Activated T-cell treated with anti-CD3 and anti-CD28 coated beads, Interleukin-2, amount 50 U/mL, for 72 hours (primary cell): Measurements from ENCODE around the gene SULT1A1. TPM values are rescaled to one million over a fixed set of nuclear protein-coding genes. Genes with fewer than 3 reads are reported as not detected.
A peak's percentile ranks its signal among the peaks of the same experiment; 100 is the strongest.
"Not testable (repeated sequence)": the region's sequence is repeated elsewhere in the genome, so short reads cannot be mapped to it uniquely, and the experiment has no call there.

ENCODE experiments used
- ATAC-seq, 2 donors: fragments of 150-1000 bp; cut with Tn5 transposase; replicated peaks in 1 of 2; 2 replicates each; pipeline ENCODE4 v1.10.0; 2021; ENCODE audit warnings: moderate library complexity in 2 of 2, mild to moderate bottlenecking in 1 of 2
- DNase-seq, 2 donors: peaks; one replicate each; pipeline ENCODE4 v3.0.0; 2021 to 2022; ENCODE audit warnings: mixed read lengths in 1 of 2
- H3K27ac Mint-ChIP-seq: one replicate; pipeline ENCODE4 v1.8.0; 2022; ENCODE audit warnings: mild to moderate bottlenecking, moderate library complexity, mixed read lengths
- H3K27me3 Mint-ChIP-seq: one replicate; pipeline ENCODE4 v1.8.0; 2022; ENCODE audit warnings: low read depth, mixed read lengths
- H3K36me3 Mint-ChIP-seq, 2 donors: one replicate each; pipeline ENCODE4 v1.8.0; 2022; ENCODE audit warnings: mixed read lengths in 2 of 2, mild to moderate bottlenecking in 1 of 2; ENCODE audit not compliant: insufficient read depth in 2 of 2
- H3K4me1 Mint-ChIP-seq: one replicate; pipeline ENCODE4 v1.8.0; 2022; ENCODE audit warnings: low read depth, mixed read lengths
- H3K4me3 Mint-ChIP-seq, 2 donors: one replicate each; pipeline ENCODE4 v1.8.0; 2022; ENCODE audit warnings: mild to moderate bottlenecking in 2 of 2, mixed read lengths in 2 of 2, moderate library complexity in 2 of 2
- H3K9me3 Mint-ChIP-seq, 2 donors: one replicate each; pipeline ENCODE4 v1.8.0; 2022; ENCODE audit warnings: mixed read lengths in 2 of 2
- total RNA-seq, 2 donors: library from RNA; stranded (reverse); gene quantifications; one replicate each; pipeline ENCODE4 v1.2.3, GENCODE V29; 2022

SULT1A1 gene
- total RNA-seq: 10 to 100 TPM; 12.7 to 18.6 TPM

DNA sequence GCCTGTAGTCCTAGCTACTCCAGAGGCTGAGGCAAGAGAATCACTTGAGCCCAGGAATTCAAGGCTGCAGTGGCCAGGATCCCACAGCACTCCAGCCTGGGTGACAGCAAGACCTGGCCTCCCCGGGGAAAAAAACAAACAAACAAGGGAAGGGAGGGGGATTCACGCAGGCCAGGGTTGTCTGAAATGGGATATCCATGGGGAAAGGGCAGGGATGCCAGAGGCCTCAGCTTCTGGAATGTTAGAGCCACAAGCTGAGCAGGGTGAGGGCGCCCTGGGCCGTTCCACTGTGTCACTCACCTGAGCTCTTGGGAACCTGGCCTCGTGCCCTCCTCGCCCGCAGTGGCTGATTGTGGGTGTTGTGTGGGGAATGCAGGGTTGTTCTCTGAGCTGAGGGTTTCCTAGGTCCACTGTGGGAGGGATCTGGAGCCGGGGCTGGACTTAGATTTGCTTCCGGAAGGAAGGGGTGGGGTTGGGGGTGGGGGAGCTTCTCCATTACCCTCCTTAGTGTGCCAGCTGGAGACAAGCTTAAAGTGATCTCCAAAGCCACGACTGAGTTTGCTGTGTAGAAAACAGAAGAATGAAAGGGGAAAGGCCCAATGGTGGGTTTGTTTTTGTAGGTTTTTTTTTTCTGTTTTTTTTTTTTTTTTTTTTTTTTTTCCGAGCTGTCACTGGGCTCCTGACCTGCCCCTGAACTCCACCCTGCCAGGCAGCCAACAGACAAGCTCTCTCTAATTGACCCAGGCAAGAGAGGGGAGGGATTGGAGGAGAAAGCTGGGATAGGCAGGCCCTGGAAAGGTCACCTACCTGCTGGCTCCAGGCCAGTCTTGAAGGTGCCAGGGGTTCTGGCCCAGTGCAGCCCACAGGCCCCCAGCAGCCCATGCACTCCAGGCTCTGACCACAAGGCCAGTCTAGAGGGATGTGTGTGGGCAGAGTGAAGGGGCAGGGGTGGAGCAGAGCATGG is at the start of gene SULT1A1:
Gene SULT1A1 (minus strand): TSS at position 414 of the 964 bp plus-strand sequence. CDS start 1,189 bp downstream, outside the sequence.
- no peaks in the 10 kb centered on the region for H3K9me3 Mint-ChIP-seq
- DNase-seq (no peak), ATAC-seq (no peak)
- H3K4me1 Mint-ChIP-seq: peaks cover 19% of the 10 kb centered on the region
- no peak within 1 kb of the TSS for H3K4me3 Mint-ChIP-seq
- no peaks in the 10 kb centered on the region for H3K36me3 Mint-ChIP-seq
- no peaks in the 10 kb centered on the region for H3K27me3 Mint-ChIP-seq
- peak within 1 kb of the TSS; percentile 44 for H3K27ac Mint-ChIP-seq

DNA sequence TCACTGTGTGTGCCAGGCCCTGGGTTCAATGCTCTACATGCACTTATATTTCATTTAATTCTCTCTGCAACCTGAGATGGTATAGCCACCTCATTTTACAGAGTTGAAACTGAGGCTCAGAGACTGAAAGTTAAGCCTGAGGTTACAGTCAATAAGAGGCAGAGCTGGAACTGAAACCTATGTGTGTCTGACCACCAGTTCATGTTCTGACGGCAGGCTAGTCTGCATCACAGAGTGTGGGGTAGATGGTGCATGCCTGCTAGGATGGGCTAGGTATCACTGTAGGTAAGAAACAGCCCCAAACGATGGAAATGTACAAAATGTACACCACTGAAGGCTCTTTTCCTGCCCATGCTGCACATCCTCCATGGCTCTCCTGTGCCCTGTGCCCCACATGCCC is 30.1 kb upstream of the SULT1A1 start:
- H3K9me3 Mint-ChIP-seq, H3K4me1 Mint-ChIP-seq, H3K36me3 Mint-ChIP-seq, DNase-seq, H3K27ac Mint-ChIP-seq, ATAC-seq, H3K4me3 Mint-ChIP-seq, H3K27me3 Mint-ChIP-seq: not testable (repeated sequence)

DNA sequence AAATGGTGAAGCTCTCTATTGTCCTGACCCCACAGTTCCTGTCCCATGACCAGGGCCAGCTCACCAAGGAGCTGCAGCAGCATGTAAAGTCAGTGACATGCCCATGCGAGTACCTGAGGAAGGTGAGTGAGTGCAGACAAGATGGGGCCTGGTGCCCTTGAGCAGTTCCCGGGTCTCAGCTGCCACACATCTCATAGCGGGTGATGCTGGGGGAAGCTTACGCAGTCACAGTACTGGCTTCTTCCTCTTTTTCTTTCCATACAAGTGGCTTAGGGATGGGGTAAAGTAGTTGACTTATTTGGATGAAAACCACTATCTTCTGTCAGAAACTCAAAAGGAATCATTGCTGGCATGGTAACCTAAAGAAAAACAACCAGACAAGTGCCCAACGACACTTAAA is 28.5 kb upstream of the SULT1A1 start:
- not testable (repeated sequence) for H3K27me3 Mint-ChIP-seq, H3K4me3 Mint-ChIP-seq, H3K4me1 Mint-ChIP-seq, ATAC-seq, H3K36me3 Mint-ChIP-seq, DNase-seq, H3K9me3 Mint-ChIP-seq, H3K27ac Mint-ChIP-seq

DNA sequence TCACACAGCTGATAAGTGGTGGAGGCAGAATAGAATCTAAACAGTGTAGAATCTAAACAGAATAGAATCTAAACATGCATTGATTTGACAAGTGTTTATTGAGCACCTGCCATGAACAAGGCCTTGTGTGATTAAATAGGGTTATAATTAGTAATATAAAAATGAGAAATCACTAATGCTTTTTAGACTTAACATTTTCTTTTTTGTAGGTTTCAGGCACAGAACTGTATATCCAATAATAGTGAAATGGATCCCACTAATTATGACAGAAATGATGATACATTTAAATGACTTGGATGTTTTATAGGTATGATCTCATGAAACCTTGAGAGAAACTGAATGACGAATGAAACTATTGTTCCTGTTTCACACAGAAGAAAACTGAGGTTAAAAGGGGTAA is 27.9 kb upstream of the SULT1A1 start, which contains the start of gene NPIPB8:
Gene NPIPB8 (plus strand): TSS at position 301 of the 400 bp plus-strand sequence. CDS start 296 bp downstream, outside the sequence.
- DNase-seq, H3K27me3 Mint-ChIP-seq, H3K36me3 Mint-ChIP-seq, H3K4me3 Mint-ChIP-seq, ATAC-seq, H3K4me1 Mint-ChIP-seq, H3K9me3 Mint-ChIP-seq, H3K27ac Mint-ChIP-seq: not testable (repeated sequence)

DNA sequence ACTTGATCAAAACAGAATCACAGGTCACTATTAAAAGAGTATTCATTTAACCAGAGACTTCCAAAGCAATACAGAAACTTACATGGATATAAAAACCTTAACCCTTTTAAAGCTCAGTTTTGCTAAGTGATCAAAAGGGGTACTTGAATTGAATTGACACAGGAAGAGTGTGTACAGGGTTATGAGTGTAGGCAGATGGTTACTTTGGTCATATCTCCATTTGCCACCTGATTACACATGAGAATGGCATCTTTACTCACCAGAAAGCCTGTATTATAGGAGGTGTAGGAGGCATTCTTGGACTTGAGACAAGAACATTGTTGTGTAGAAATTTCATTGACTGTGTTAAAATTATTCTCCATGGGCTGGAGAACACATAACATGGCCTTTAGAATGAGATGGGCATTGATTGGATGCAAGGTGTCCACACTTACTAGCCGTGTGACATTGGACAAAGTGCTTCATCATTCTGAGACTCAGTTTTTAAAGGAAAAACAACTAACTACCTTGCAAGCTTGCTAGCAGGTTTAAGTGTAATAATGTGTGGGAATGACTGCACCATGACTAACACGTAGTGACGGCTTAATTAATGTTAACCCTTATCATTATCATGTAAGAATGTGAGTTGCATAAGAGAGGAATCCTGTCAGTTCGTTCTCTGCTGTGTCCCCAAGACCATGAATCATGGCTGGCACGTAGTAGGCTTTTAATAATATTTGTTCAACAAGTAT is 26.4 kb upstream of the SULT1A1 start:
- H3K27me3 Mint-ChIP-seq, H3K36me3 Mint-ChIP-seq, H3K4me1 Mint-ChIP-seq, H3K4me3 Mint-ChIP-seq, H3K9me3 Mint-ChIP-seq, H3K27ac Mint-ChIP-seq, DNase-seq, ATAC-seq: not testable (repeated sequence)

DNA sequence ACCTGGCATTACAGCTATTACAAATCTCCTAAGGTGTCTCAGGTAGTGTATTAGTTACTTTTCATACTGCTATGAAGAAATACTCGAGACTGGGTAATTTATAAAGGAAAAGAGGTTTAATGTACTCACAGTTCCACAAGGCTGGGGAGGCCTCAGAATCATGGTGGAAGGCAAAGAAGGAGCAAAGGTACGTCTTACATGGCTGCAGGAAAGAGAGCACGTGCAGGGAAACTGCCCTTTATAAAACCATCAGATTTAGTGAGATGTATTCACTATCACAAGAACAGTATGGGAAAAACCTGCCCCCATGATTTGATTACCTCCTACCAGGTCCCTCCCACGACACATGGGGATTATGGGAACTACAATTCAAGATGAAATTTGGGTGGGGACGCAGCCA is 21.1 kb upstream of the SULT1A1 start:
- H3K9me3 Mint-ChIP-seq, ATAC-seq, H3K36me3 Mint-ChIP-seq, H3K27me3 Mint-ChIP-seq, H3K27ac Mint-ChIP-seq, DNase-seq, H3K4me1 Mint-ChIP-seq, H3K4me3 Mint-ChIP-seq: not testable (repeated sequence)

DNA sequence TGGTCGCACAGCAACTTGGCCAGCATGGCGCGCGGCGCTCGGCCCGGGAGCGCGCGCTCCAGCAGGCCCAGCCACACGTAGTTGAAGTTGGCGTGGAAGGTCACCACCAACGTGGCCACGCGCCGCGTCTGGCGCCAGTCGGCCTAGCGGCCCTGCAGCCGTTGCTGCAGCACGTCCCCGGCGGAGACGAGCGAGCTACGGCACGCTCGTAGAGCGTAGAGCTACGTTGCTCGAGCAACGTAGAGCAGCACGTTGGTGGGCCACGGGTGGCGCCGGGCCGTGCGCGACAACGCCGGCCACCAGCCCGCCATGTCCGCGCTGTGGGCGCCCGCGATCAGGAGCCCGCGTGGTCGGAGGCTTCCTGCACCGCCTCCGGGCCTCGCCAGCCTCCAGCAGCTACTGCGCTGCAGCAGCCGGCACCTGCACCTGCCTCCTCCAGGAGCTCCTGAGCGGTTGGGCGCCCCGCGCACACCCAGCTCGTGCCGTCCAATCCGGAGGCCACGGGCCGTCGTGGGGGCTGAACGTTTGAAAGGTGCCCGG is 13.4 kb upstream of the SULT1A1 start:
- Mint-ChIP-seq H3K27ac (no peak overlapping the region), H3K27me3 (peaks cover 5% of the 10 kb centered on the region), H3K4me3 (peak overlapping the region; percentile 85 to 87), H3K4me1 (peaks cover 27% of the 10 kb centered on the region), H3K36me3 (peaks cover 0 to 3% of the 10 kb centered on the region in 2 donors), H3K9me3 (no peaks in the 10 kb centered on the region)
- ATAC-seq: peak; percentile 92 to 93
- DNase-seq: peak; percentile 72 to 74

DNA sequence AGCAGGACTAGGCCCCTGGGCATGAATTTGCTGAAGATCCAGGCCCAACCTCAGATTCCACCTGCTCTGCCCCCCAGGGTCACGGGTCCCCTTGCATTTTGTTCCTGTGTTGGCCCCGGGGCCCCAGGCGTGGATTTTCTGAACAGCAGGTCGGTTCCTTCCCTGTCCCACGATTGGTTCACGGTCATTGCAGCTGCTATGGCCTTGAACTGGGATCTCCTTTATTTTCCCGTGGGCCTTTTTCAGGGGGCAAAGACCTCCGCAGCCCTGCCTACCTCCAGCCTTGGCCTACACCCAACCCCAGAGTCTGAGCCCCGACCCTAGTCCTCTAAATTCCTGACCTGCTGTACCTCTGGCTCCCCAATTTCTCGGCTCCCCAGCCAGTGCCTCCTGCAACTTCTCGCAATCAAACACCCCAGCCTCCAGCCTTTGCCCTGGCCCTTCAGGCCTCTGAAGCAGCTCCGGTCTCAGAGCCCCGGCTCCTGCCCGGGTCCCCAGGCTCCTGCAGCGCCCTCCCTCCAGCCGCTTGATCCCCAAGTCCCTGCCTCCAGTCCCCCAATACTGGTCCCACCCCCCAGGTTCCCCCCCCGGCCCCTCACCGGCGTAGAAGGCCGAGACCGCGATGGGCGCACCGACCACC is 12.8 kb upstream of the SULT1A1 start:
- DNase-seq, H3K36me3 Mint-ChIP-seq, H3K9me3 Mint-ChIP-seq, H3K27me3 Mint-ChIP-seq, H3K27ac Mint-ChIP-seq: not testable (repeated sequence)
- Mint-ChIP-seq H3K4me3 (peak overlapping the region; percentile 85 to 87), H3K4me1 (peaks cover 27% of the 10 kb centered on the region)
- peak; percentile 22 to 33 for ATAC-seq

DNA sequence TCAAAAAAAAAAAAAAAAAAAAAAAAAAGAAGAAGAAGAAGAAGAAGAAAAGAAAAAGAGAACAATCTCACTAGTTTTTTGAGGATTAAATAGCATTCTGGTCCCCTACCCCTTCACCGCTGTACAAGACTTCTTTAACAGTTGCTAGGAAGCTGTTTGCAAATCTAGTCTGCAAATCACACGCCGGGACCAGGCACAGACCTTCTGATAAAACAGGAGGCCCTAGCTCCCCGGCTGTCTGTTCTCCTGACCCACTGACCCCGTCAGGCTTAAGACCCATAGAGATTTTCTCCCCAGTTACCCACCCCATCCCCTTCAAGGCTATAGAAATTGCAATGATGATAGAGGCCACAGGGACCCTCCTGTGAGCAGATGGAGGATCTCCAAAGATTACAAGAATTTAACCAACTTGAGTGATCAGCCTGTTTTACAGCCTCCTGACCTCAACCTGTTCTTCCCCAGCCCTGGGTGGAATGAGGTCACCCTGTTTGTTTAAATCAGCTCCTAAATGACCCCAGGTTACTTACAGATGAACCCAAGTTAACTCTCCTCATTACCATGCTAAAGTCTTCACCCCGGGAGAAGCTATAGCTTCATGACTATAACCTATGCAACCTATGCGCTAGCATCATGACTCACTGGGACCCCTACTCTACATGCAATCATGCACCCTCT is 11.8 kb upstream of the SULT1A1 start:
- Mint-ChIP-seq H3K27ac (no peak overlapping the region), H3K9me3 (no peaks in the 10 kb centered on the region), H3K27me3 (no peaks in the 10 kb centered on the region), H3K4me1 (peaks cover 27% of the 10 kb centered on the region), H3K36me3 (peaks cover 0 to 3% of the 10 kb centered on the region in 2 donors), H3K4me3 (peak overlapping the region; percentile 85 to 87)
- DNase-seq (no peak), ATAC-seq (peak in 1 of 2 donors; percentile 22)

DNA sequence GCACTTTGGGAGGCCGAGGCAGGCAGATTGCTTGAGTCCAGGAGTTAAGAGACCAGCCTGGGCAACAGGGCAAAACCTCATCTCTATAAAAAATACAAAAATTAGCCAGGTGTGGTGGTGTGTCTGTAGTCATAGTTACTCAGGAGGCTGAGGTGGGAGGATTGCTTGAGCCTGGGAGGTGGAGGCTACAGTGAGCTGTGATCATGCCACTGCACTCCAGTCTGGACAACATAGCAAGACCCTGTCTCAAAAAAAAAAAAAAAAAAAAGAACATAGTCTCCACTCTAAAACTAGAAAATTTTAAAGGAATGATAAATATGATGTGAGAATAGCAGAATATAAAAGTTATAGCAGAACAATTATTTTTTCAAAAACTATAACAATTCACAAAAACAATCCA is 10.5 kb upstream of the SULT1A1 start:
- not testable (repeated sequence) for H3K27me3 Mint-ChIP-seq, H3K36me3 Mint-ChIP-seq, ATAC-seq, DNase-seq, H3K9me3 Mint-ChIP-seq, H3K27ac Mint-ChIP-seq, H3K4me3 Mint-ChIP-seq
- H3K4me1 Mint-ChIP-seq: peaks cover 27% of the 10 kb centered on the region

DNA sequence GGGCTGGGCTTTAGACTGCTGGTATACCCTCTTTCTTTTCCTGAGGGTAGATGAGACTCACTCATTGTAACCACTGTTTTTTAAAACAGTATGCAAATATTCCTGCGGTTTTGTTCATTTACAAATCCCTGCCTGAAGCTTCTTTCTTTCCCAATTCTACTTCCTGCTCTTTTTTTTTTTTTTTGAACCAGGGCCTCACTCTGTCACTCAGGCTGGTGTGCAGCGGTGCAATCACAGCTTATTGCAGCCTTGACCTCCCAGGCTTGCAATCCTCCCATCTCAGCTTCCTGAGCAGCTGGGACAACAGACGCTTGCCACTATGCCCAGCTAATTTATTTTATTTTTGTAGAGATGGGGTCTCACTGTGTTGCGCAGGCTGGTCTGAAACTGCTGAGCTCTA is 8.0 kb upstream of the SULT1A1 start:
- DNase-seq (no peak), ATAC-seq (no peak)
- Mint-ChIP-seq H3K4me3 (no peak overlapping the region), H3K27me3 (no peaks in the 10 kb centered on the region), H3K4me1 (peaks cover 17% of the 10 kb centered on the region), H3K36me3 (peaks cover 0 to 3% of the 10 kb centered on the region in 2 donors), H3K27ac (peak overlapping the region; percentile 10), H3K9me3 (no peaks in the 10 kb centered on the region)

DNA sequence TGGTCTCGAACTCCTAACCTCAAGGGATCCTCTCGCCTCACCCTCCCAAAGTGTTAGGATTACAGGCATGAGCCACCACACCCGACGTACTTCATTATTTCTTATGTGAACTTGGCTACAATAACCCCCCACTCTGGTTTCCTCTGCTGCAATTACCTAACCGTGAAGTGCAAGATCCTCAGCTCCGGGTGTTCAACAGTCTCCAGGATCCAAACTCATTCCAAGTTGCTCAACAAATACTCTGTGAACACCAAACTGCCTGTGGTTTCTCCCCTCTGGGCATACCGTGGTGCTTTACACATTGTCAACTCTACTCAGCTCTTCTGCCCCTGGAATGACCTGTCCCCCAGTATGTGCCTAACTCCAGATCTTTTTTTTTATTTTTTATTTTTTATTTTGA is 6.8 kb upstream of the SULT1A1 start:
- ATAC-seq (no peak), DNase-seq (no peak)
- Mint-ChIP-seq H3K36me3 (peaks cover 0 to 3% of the 10 kb centered on the region in 2 donors), H3K9me3 (no peaks in the 10 kb centered on the region), H3K4me3 (no peak overlapping the region), H3K27me3 (no peaks in the 10 kb centered on the region), H3K27ac (no peak overlapping the region), H3K4me1 (peaks cover 4% of the 10 kb centered on the region)
